Measurements from ENCODE around the gene TSC2. TPM values are rescaled to one million over a fixed set of nuclear protein-coding genes. Genes with fewer than 3 reads are reported as not detected.
A peak's percentile ranks its signal among the peaks of the same experiment; 100 is the strongest.
"Not testable (repeated sequence)": the region's sequence is repeated elsewhere in the genome, so short reads cannot be mapped to it uniquely, and the experiment has no call there.

Gene TSC2
- total RNA-seq, 1 donor from 2014 or later: 80.1 TPM

DNA sequence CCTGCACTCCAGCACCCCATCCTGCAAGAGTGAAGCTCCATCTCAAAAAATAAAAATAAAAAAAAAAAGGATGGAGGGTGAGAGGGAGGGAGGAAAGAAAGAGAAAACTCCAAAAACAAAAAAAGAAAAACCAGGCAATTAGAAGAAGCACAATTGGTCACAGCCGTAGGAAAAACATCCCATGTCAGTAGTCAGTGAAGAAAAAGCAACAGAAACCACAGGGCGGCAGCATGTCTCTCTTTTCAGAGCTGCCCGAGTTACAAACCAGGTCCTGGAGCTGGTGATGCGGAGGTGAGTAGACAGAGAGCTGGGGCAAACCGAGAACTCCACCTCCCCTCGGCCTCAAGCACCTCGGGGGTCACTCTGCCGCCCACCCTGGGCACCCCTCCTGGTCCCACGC is 73.5 kb downstream of the TSC2 start:
- peak overlapping the region; percentile 65 for H3K4me3 ChIP-seq
- H3K27me3 ChIP-seq (ENCODE audit: low read depth); DNase-seq; H3K36me3 ChIP-seq; intact Hi-C loops (cut with micrococcal nuclease); H3K9me3 ChIP-seq (replicated peaks): not testable (repeated sequence)
- H3K4me1 ChIP-seq: peaks cover 76% of the 10 kb centered on the region
- H3K27ac ChIP-seq (replicated peaks): peak overlapping the region; percentile 97
- TF ChIP-seq, protein P1, sequence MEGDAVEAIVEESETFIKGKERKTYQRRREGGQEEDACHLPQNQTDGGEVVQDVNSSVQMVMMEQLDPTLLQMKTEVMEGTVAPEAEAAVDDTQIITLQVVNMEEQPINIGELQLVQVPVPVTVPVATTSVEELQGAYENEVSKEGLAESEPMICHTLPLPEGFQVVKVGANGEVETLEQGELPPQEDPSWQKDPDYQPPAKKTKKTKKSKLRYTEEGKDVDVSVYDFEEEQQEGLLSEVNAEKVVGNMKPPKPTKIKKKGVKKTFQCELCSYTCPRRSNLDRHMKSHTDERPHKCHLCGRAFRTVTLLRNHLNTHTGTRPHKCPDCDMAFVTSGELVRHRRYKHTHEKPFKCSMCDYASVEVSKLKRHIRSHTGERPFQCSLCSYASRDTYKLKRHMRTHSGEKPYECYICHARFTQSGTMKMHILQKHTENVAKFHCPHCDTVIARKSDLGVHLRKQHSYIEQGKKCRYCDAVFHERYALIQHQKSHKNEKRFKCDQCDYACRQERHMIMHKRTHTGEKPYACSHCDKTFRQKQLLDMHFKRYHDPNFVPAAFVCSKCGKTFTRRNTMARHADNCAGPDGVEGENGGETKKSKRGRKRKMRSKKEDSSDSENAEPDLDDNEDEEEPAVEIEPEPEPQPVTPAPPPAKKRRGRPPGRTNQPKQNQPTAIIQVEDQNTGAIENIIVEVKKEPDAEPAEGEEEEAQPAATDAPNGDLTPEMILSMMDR (IDR thresholded peaks at IDR 0.05; ENCODE audit: borderline replicate concordance): peak; percentile 51

DNA sequence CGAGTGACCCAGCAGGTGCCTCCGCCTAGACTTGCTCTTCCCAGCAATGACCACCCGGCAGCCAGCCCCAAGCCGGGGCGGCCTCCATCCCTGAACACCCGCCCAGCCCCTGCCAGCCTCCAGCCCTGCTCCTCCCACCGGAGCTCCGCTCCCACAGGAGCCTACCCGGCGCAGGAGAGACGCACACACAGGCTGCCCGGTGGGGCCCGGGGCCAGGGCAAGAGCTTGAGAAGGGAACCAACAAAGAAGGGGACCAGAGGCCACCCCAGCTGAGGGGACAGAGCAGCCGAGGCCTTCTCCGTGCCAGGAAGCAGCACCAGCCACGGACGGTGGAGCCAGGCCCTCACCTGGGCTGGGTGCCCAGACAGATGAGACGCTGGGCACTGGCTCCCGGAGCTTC is 74.1 kb downstream of the TSC2 start:
- DNase-seq: peak; percentile 62
- intact Hi-C loops (cut with micrococcal nuclease): no loop called here

DNA sequence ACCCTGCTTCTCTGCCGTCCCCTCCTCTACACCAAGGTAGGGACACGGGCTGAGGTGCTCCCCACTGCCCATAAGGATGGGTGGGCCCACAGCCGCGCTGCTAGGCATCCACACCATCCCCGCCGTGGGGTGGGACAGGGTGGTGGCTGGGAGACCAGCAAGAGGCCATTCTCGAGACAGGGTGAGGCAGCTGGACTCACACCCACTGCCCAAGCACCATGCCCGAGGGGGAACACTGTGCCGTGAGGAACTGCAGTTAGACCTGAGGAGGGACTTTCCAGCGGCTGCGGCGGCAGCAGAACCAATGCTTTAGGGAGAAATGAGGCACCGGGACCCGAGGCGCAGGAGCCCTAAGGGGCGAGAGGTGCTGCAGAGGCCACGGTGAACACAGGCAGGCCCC is 74.6 kb downstream of the TSC2 start:
- Histone ChIP-seq H3K27ac (replicated peaks) (peak overlapping the region; percentile 97), H3K36me3 (peaks cover under 1% of the 10 kb centered on the region), H3K9me3 (replicated peaks) (no peaks in the 10 kb centered on the region), H3K4me1 (peaks cover 76% of the 10 kb centered on the region), H3K27me3 (ENCODE audit: low read depth) (no peaks in the 10 kb centered on the region), H3K4me3 (peak overlapping the region; percentile 65)
- intact Hi-C loops (cut with micrococcal nuclease): no loop called here
- TF ChIP-seq, protein P1 (IDR thresholded peaks at IDR 0.05; ENCODE audit: borderline replicate concordance): no peak
- no peak for DNase-seq

More for the DNA sequence above, 74.1 kb downstream of the TSC2 start:
- H3K36me3 ChIP-seq: peaks cover 6% of the 10 kb centered on the region
- H3K9me3 ChIP-seq (replicated peaks): no peaks in the 10 kb centered on the region
- no peaks in the 10 kb centered on the region for H3K27me3 ChIP-seq (ENCODE audit: low read depth)
- TF ChIP-seq, protein P1 (IDR thresholded peaks at IDR 0.05; ENCODE audit: borderline replicate concordance): no peak
- H3K4me3 ChIP-seq: peak overlapping the region; percentile 65
- peaks cover 76% of the 10 kb centered on the region for H3K4me1 ChIP-seq
- peak overlapping the region; percentile 97 for H3K27ac ChIP-seq (replicated peaks)

DNA sequence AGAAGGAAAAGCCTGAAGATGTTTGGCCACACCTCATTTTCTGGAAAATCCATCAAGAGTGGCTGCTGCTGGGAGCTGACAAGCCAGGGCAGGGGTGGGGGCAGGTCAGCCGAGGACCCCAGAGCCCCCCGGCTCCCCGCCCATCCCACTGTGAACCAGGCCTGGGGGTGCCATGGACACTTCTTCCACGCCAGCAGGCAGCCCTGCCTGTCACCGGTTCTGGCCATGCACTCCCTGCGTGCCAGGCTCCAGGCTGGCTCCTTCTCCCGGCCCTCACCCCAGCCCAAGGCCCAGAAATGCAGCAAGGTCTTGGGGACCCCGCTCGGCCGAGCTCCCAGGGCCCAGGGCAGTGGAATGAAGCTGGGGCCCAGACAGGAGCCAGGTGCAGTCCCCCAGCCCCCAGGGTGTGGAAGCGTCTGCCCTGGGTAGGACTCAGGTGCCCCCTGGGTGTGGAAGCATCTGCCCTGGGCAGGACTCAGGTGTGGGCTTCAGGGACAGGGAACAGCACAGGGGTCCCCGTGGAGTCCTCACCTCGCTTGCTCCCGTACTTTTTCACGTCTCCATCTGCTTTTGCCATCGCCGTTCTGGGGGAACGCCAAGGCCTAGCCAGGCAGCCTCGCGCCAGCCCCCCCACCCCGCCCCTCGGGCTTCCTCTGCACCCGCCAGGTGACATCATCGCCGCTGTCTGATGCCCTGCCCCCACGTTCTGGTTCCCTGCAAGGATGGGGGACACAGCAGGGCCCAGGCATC is 75.3 kb downstream of the TSC2 start:
- H3K27ac ChIP-seq (replicated peaks): peak overlapping the region; percentile 97
- peak overlapping the region; percentile 65 for H3K4me3 ChIP-seq
- H3K9me3 ChIP-seq (replicated peaks); DNase-seq; H3K36me3 ChIP-seq; intact Hi-C loops (cut with micrococcal nuclease); H3K27me3 ChIP-seq (ENCODE audit: low read depth): not testable (repeated sequence)
- H3K4me1 ChIP-seq: peaks cover 75% of the 10 kb centered on the region

DNA sequence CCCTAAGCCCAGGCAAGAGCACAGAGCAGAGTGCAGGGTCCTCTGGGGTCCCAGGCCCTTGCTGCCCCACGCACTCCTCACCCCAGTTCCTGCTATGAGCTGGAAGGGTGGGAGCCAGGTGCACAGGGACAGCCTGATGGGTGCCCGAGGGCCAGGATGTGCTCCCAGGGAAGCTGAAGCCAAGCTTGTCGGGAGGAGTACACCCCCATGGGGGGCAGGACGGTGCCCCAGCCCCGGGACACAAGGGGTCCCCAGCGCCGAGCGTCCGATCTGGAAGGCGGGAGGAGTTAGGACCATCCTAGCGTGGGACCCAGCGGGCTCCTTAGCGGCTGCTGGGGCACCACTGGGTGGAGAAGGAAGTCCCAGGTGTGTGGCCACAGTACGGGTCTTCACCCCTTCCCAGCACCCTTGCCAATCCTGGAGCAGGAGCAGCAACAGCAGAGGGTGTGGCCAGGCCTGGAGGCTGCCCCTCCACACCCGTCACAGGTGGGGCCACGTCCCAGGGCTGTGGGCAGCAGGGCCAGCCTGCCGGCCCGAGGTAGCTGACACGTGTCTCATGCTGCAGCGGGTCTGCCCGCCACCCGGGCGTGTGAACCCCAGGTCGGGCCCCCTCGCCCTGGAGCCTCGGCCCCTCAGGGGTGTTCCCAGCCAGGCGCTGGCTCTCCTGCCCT is 76.1 kb downstream of the TSC2 start:
- H3K27me3 ChIP-seq (ENCODE audit: low read depth); H3K36me3 ChIP-seq; DNase-seq; H3K9me3 ChIP-seq (replicated peaks); intact Hi-C loops (cut with micrococcal nuclease): not testable (repeated sequence)
- Histone ChIP-seq H3K27ac (replicated peaks) (peak overlapping the region; percentile 97), H3K4me1 (peaks cover 81% of the 10 kb centered on the region), H3K4me3 (peak overlapping the region; percentile 65)

DNA sequence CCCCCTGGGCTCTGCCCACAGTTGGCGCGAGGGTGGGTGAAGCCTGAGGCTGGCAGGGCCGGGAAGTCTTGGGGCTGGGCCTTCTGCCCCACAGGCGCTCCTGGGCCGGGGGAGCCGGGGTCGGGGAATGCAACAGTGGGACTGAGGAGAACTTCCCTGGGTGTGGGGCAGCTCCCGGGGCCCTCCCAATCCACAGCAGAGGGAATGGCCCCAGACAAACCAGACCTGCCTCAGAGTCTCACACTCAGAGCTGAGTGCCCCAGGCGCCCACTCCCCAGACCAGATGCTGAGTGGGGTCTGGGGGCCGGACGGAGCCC is 76.5 kb downstream of the TSC2 start:
- DNase-seq; H3K36me3 ChIP-seq; H3K9me3 ChIP-seq (replicated peaks); intact Hi-C loops (cut with micrococcal nuclease); H3K27me3 ChIP-seq (ENCODE audit: low read depth): not testable (repeated sequence)
- peak overlapping the region; percentile 97 for H3K27ac ChIP-seq (replicated peaks)
- peaks cover 83% of the 10 kb centered on the region for H3K4me1 ChIP-seq
- H3K4me3 ChIP-seq: peak overlapping the region; percentile 65

DNA sequence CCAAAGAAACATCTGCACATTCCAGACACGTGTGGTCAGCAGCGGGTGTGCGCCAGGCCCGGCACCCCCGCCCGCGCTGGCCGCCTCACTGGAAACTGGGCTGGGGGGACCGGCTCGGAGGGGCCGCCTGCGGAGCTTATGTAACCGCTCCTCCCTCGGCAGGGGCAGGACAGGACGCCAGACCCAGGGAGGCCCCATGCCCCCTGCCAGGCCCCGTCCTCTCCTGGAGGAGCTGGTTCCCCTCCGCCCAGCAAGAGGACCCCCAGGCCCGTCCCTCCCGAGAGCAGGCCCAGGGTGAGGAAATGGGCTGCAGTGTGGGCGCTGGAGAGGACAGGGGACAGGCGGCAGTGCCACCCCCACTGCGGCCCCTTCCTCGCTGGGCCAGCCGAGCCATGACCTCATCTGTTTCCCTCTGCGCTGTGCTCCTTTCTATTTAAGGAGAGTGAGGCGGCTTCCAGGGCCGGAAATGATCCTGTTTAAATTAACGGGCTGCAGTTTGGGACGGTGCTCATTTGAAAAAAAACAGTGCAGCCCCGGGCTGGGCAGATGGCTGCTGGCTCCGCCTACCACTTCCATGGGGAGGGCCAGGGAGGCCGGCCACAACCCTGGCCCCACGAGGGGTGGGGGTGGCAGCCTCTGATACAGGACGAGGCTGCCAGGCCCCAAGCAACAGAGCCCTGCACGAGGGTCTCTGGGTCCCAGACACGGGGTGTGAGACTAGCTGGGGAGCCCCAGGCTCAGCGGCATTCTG is 77.1 kb downstream of the TSC2 start:
- peak overlapping the region; percentile 65 for H3K4me3 ChIP-seq
- H3K27ac ChIP-seq (replicated peaks): peak overlapping the region; percentile 97
- peak; percentile 82 for DNase-seq
- H3K36me3 ChIP-seq; H3K27me3 ChIP-seq (ENCODE audit: low read depth); intact Hi-C loops (cut with micrococcal nuclease); H3K9me3 ChIP-seq (replicated peaks): not testable (repeated sequence)
- H3K4me1 ChIP-seq: peaks cover 83% of the 10 kb centered on the region

DNA sequence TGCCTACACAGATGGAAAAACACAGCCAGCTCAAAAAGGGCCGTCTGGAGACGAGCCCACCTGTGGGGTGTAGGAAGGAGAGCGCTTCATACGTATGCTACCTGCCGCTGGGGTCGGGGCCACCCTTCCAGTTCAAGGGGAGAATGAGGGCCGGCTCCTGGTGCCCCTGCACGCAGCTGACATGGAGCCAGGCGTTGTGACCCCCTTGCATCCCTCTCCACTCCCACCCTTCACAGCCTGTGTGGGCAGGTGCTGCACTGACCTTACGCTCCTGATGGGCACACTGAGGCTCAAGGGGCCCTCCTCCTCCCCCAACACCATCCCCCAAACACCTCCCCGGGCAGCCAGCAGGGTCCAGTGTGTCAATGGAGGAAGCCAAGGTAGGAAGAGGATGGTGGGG is 77.8 kb downstream of the TSC2 start:
- DNase-seq; intact Hi-C loops (cut with micrococcal nuclease); H3K27me3 ChIP-seq (ENCODE audit: low read depth); H3K9me3 ChIP-seq (replicated peaks); H3K36me3 ChIP-seq: not testable (repeated sequence)
- H3K27ac ChIP-seq (replicated peaks): peak overlapping the region; percentile 97
- H3K4me1 ChIP-seq: peaks cover 87% of the 10 kb centered on the region
- H3K4me3 ChIP-seq: peak overlapping the region; percentile 65

DNA sequence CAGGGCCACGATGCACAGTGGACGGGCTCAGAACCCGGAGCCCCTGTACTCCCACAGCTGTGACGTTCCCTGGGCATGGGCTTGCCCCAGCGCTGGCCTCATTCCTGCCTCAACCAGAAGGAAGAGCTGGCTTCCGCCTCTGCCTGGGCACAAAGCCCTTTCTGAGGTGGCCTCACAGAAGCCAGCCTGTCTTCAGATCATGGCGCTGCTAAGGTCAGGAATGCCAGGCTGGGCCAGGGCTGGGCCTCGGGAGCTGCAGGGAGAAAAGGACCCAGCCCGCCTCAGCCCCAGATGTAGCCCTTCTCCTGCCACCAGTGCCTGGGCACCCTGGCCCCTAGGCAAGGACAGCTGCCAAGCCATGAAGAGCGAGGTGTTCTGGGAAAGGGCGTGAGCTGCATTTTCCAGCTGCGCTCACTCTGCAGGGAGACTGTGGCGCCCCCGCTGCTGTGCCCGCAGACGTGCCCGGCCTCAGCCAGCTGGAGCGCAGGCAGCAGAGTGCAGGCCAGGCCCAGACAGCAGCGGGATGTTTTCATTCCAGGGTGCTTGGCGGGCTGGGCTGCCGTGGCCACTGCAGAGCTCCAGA is 78.5 kb downstream of the TSC2 start:
- H3K27me3 ChIP-seq (ENCODE audit: low read depth); H3K36me3 ChIP-seq; H3K9me3 ChIP-seq (replicated peaks); intact Hi-C loops (cut with micrococcal nuclease): not testable (repeated sequence)
- H3K4me3 ChIP-seq: peak overlapping the region; percentile 65
- H3K27ac ChIP-seq (replicated peaks): peak overlapping the region; percentile 97
- DNase-seq: peak; percentile 58
- peaks cover 87% of the 10 kb centered on the region for H3K4me1 ChIP-seq

DNA sequence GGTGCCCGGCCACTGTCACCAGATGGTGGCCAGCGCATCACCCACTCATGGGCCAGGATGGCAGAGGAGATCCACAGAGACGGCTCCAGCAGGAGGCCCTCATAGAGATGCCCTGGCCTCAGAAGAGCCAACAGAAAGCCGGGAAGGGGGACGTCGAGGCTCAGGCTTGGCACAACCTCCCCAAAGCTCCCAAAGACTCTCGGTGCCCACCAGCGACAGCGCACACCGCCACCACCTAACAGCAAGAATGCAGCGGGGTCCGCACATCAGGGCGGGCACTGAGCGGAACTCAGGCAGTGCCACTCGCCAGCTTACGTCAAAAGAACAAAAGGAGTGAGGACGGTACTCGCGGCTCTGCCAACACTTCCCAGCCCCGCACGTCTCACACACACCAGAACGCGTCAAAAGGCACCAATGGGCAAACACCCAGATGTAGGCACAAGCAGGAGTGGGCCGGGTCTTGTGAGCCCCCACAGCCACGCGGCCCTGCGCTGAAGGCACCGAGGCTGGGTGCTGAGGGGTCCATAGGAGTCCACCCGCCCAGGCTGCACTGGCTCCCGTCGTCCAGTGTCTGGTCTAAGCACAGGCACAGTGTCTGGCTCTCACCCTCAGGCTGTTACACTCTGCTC is 79.3 kb downstream of the TSC2 start:
- Histone ChIP-seq H3K4me1 (peaks cover 85% of the 10 kb centered on the region), H3K27ac (replicated peaks) (peak overlapping the region; percentile 97), H3K4me3 (peak overlapping the region; percentile 65)
- H3K36me3 ChIP-seq; H3K9me3 ChIP-seq (replicated peaks); intact Hi-C loops (cut with micrococcal nuclease); H3K27me3 ChIP-seq (ENCODE audit: low read depth): not testable (repeated sequence)
- DNase-seq: peak; percentile 38

Measured in left ventricle myocardium inferior (tissue), 1 donor.